OCI-LY7 (cell line): ENCODE data around the gene UTP18.

ENCODE experiments used
- EZH2phosphoT487 ChIP-seq: fragments of 200-600 bp; sonication (generic); IDR thresholded peaks from 2 replicates; pipeline ENCODE4 v1.6.1; 2018; ENCODE audit warnings: low read depth, borderline replicate concordance, mild to moderate bottlenecking, mixed run types, antibody characterized with exemption, low read length, moderate library complexity, mixed read lengths
- TF ChIP-seq, protein P1 (sequence below): fragments of 200-600 bp; sonication (generic); conservative IDR thresholded peaks from 2 replicates; pipeline ENCODE4 v1.5.1; 2014; ENCODE audit warnings: mild to moderate bottlenecking, antibody characterized with exemption, low read length, moderate library complexity, mixed read lengths

DNA sequence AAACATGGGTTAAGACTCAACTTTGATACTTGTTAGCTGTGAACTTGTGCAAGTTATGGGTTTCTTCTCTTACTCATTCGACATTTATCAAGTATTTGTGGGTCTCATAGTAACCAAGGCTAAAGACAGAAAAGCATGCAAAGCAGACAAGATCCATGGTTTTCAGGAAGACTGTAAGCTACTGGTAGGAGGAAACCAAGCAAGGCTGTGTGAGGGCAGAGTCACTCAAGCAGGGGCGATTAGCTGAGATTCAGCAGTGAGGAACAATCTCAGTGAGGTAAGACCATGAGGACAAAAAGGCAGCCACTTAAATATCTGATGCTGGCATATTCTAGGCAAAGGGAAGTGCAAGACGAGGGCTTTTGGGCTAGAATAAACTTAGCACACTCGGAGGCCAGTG lies 30.0 kb upstream of the UTP18 start:
- TF ChIP-seq, protein P1, sequence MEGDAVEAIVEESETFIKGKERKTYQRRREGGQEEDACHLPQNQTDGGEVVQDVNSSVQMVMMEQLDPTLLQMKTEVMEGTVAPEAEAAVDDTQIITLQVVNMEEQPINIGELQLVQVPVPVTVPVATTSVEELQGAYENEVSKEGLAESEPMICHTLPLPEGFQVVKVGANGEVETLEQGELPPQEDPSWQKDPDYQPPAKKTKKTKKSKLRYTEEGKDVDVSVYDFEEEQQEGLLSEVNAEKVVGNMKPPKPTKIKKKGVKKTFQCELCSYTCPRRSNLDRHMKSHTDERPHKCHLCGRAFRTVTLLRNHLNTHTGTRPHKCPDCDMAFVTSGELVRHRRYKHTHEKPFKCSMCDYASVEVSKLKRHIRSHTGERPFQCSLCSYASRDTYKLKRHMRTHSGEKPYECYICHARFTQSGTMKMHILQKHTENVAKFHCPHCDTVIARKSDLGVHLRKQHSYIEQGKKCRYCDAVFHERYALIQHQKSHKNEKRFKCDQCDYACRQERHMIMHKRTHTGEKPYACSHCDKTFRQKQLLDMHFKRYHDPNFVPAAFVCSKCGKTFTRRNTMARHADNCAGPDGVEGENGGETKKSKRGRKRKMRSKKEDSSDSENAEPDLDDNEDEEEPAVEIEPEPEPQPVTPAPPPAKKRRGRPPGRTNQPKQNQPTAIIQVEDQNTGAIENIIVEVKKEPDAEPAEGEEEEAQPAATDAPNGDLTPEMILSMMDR = no peak
- TF ChIP-seq EZH2phosphoT487 = no peak
